Astrocyte (in vitro differentiated cells and primary cell): ENCODE data around the gene DNAJC6.
"Not testable (repeated sequence)": the region's sequence is repeated elsewhere in the genome, so short reads cannot be mapped to it uniquely, and the experiment has no call there.

ENCODE experiments used
- CTCF ChIP-seq: IDR thresholded peaks from 2 replicates; pipeline ENCODE4 v1.5.1; 2011; ENCODE audit warnings: low read depth, mild to moderate bottlenecking, inconsistent platforms, low read length, moderate library complexity; ENCODE audit not compliant: insufficient read depth
- EZH2 ChIP-seq: IDR thresholded peaks from 2 replicates; pipeline ENCODE4 v1.6.1; 2012; ENCODE audit warnings: mild to moderate bottlenecking, low read length, inconsistent platforms; ENCODE audit not compliant: insufficient read depth

DNA sequence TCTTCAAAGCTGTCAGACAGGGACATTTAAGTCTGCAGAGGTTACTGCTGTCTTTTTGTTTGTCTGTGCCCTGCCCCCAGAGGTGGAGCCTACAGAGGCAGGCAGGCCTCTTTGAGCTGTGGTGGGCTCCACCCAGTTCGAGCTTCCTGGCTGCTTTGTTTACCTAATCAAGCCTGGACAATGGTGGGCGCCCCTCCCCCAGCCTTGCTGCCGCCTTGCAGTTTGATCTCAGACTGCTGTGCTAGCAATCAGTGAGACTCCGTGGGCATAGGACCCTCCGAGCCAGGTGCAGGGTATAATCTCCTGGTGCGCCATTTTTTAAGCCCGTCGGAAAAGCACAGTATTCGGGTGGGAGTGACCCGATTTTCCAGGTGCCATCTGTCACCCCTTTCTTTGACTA lies 146.3 kb downstream of the DNAJC6 start:
- TF ChIP-seq CTCF, EZH2: not testable (repeated sequence)
